Fibroblast of lung (primary cell): ENCODE results near the gene SPDYE16. TPM values are rescaled to one million over a fixed set of nuclear protein-coding genes. Genes with fewer than 3 reads are reported as not detected.
"Not testable (repeated sequence)": the region's sequence is repeated elsewhere in the genome, so short reads cannot be mapped to it uniquely, and the experiment has no call there.

Experiments used
- DNase-seq, 2 donors: peaks; one replicate each; pipeline versions ENCODE4 v3.0.0 to v3.0.0-alpha.2; 2010; ENCODE audit warnings: low read depth in 2 of 2
- H2AFZ ChIP-seq: 2 replicates; pipeline ENCODE4 v1.5.1; 2012; ENCODE audit warnings: low read length, control low read depth, inconsistent platforms
- H3K27ac ChIP-seq: 2 replicates; pipeline ENCODE4 v1.5.1; 2011; ENCODE audit warnings: low read length, control low read depth; ENCODE audit not compliant: insufficient read depth
- H3K27me3 ChIP-seq: 2 replicates; pipeline ENCODE4 v1.5.1; 2011; ENCODE audit warnings: mild to moderate bottlenecking, low read length; ENCODE audit not compliant: control insufficient read depth, insufficient read depth
- H3K36me3 ChIP-seq: 2 replicates; pipeline ENCODE4 v1.5.1; 2011; ENCODE audit warnings: low read length; ENCODE audit not compliant: control insufficient read depth, insufficient read depth
- H3K4me1 ChIP-seq: 2 replicates; pipeline ENCODE4 v1.5.1; 2011; ENCODE audit warnings: low read length; ENCODE audit not compliant: control insufficient read depth, insufficient read depth; ENCODE audit errors: extremely low read depth
- H3K4me2 ChIP-seq: 2 replicates; pipeline ENCODE4 v1.5.1; 2011; ENCODE audit warnings: low read length, control low read depth; ENCODE audit not compliant: insufficient read depth; ENCODE audit errors: extremely low read depth
- H3K4me3 ChIP-seq, 4 experiments: fragments of 200-600 bp in 1 of 4; sonication (generic) in 1 of 4; replicated peaks in 1 of 4; 2 replicates each; pipeline ENCODE4 v1.5.1; 2011 to 2016; ENCODE audit warnings: low read length in 4 of 4, low read depth in 3 of 4, mild to moderate bottlenecking in 3 of 4, control low read depth in 2 of 4, inconsistent platforms in 1 of 4, mixed read lengths in 1 of 4; ENCODE audit not compliant: insufficient read depth in 1 of 4; ENCODE audit errors: control extremely low read depth in 1 of 4
- H3K79me2 ChIP-seq: 2 replicates; pipeline ENCODE4 v1.5.1; 2012; ENCODE audit warnings: mild to moderate bottlenecking, low read length, inconsistent platforms; ENCODE audit not compliant: control insufficient read depth, insufficient read depth
- H3K9ac ChIP-seq: 2 replicates; pipeline ENCODE4 v1.5.1; 2011; ENCODE audit warnings: mild to moderate bottlenecking, low read length, control low read depth; ENCODE audit not compliant: insufficient read depth
- H3K9me3 ChIP-seq: 2 replicates; pipeline ENCODE4 v1.5.1; 2012; ENCODE audit warnings: low read depth, low read length; ENCODE audit not compliant: control insufficient read depth, insufficient read depth
- H4K20me1 ChIP-seq: 2 replicates; pipeline ENCODE4 v1.5.1; 2011; ENCODE audit warnings: low read length; ENCODE audit not compliant: control insufficient read depth, insufficient read depth; ENCODE audit errors: extremely low read depth
- polyA plus RNA-seq, 2 donors: library from polyadenylated mRNA; depleted of rRNA in 1 of 2; stranded (reverse) in 1 of 2; unstranded in 1 of 2; fragments of >200 nt; gene quantifications; 2 replicates each; pipeline ENCODE4 v1.2.1, GENCODE V29; 2011 to 2012; ENCODE audit warnings: missing spikeins in 1 of 2
- total RNA-seq: library from RNA; depleted of rRNA; stranded (reverse); fragments of >200 nt; gene quantifications from 2 replicates; pipeline ENCODE4 v1.2.1, GENCODE V29; 2014

The SPDYE16 gene
- total and polyA plus RNA-seq, 2 donors (not counting 1 experiment from before 2014, with no cell fraction given), result 0.17 TPM; not detected in 1

DNA sequence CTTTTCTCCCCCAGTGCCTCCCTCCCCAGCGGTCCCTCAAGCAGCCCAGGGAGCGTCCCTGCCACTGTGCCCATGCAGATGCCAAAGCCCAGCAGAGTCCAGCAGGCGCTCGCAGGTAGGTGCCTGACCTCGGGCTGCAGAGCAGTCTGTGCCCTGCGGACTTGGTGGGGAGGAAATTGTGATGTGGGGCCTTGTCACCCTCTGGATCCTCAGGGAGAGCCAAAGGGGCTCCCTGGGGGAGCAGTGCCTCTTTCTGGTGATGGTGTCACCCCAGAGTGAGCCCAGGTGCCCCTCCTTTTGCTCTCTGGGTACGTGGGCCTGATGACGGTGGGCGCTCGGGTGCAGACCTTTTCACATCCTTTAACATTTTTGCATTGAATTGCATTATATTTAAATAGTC is 51.0 kb downstream of the SPDYE16 start:
- not testable (repeated sequence) for DNase-seq, H3K4me2 ChIP-seq, H3K27ac ChIP-seq, H3K27me3 ChIP-seq, H3K79me2 ChIP-seq, H3K9ac ChIP-seq, H3K36me3 ChIP-seq, H3K9me3 ChIP-seq, H3K4me3 ChIP-seq, H4K20me1 ChIP-seq, H2AFZ ChIP-seq, H3K4me1 ChIP-seq

DNA sequence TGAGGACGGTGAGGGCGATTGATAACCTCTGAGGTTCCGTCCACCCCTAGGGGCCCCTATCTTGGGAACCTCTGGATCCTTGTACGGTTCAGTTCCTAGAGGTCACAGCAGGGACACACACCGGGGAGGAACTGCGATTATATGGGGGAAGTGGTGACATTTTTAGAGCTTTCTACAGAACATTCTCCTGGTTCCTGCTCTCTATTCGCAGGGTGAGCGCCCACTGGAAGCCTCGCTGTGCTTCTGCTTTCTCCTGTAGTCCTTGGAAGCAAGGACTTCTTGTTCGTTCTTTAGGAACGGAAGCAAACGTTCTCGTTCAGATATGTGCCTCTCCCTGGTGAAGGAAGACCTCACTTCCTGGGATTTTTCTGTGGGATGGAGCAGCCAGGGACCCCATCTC is 55.1 kb downstream of the SPDYE16 start:
- not testable (repeated sequence) for H4K20me1 ChIP-seq, H3K27me3 ChIP-seq, H3K9ac ChIP-seq, H3K9me3 ChIP-seq, H3K4me1 ChIP-seq, H3K79me2 ChIP-seq, H3K4me3 ChIP-seq, H3K36me3 ChIP-seq, DNase-seq, H3K4me2 ChIP-seq, H2AFZ ChIP-seq, H3K27ac ChIP-seq

- not testable (repeated sequence) for H4K20me1 ChIP-seq, H2AFZ ChIP-seq, H3K4me2 ChIP-seq, H3K4me3 ChIP-seq, H3K9ac ChIP-seq, H3K36me3 ChIP-seq, H3K4me1 ChIP-seq, DNase-seq, H3K27me3 ChIP-seq, H3K9me3 ChIP-seq, H3K27ac ChIP-seq, H3K79me2 ChIP-seq
Measured at GRCh38 chr7:76486618-76487017, 56.5 kb downstream of the SPDYE16 start.

DNA sequence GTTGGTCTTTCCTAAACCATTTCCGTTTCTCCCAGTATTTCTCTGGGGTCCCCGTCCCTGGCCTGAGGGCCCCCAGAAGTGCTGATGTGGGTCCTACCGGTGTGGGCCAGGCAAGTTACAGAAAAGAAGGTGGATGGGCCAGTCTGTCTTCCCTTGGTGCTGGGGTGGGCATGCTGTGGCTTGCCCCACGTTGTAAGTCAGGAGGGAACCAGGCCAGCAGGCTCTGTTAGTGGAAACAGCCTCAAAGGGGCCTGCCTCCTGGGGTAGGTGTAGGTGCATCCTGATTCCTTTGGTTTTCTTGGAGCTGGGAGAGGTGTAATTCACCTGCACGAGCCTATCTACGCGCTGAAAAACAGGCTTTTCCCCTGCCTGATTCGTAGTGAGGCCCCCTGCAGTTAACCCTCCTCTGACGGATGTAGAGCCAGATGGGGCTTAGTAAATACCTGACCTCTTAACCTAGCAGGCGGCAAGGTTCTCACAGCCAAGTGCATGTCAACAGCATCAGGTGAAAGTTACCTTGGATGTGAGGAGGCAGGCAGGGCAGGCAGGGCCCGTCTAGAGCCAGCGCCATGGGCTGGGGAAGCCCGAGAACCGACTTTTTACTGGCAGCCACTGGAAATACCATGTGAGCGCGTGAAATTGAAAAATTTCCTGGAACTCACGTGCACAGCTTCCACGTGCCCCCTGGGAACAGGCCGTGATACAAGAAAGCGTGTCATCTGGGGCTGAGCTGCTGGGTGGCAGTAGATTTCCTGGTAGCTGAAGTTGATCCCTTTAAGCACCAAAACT is 57.1 kb downstream of the SPDYE16 start:
- H4K20me1 ChIP-seq, H3K27ac ChIP-seq, H3K9ac ChIP-seq, H3K27me3 ChIP-seq, DNase-seq, H3K4me2 ChIP-seq, H3K79me2 ChIP-seq, H3K36me3 ChIP-seq, H3K4me3 ChIP-seq, H3K9me3 ChIP-seq, H2AFZ ChIP-seq, H3K4me1 ChIP-seq: not testable (repeated sequence)

DNA sequence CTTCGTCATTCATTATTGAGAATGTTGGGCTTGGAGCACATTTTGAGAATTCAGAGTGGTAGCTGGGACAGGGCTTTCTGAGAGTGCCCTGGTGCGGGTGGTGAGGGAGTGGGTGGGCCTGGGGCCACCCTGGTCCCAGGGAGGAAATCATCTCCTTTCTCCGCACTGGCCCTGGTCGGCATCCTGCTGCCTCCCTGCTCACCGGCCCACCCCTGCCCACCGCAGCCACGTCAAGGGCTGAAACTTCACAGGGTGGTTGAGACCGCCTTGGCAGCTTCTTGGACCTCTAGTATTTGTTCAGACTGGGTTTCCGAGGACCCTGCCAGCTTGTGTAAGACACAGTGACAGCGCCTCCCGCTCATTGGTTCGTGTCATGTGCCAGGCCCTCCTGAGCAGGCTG is 58.6 kb downstream of the SPDYE16 start:
- not testable (repeated sequence) for H2AFZ ChIP-seq, H3K36me3 ChIP-seq, H3K27ac ChIP-seq, H4K20me1 ChIP-seq, DNase-seq, H3K4me3 ChIP-seq, H3K27me3 ChIP-seq, H3K9me3 ChIP-seq, H3K79me2 ChIP-seq, H3K4me1 ChIP-seq, H3K9ac ChIP-seq, H3K4me2 ChIP-seq

- not testable (repeated sequence) for H3K27ac ChIP-seq, H3K9ac ChIP-seq, H3K4me2 ChIP-seq, H2AFZ ChIP-seq, DNase-seq, H3K79me2 ChIP-seq, H3K9me3 ChIP-seq, H3K27me3 ChIP-seq, H4K20me1 ChIP-seq, H3K4me3 ChIP-seq, H3K4me1 ChIP-seq, H3K36me3 ChIP-seq
Measured at GRCh38 chr7:76483081-76483480, 60.0 kb downstream of the SPDYE16 start.

GRCh38 chr7:76482660-76483059 is 60.4 kb downstream of the SPDYE16 start:
- not testable (repeated sequence) for H3K4me3 ChIP-seq, H3K36me3 ChIP-seq, H3K79me2 ChIP-seq, H3K4me1 ChIP-seq, H3K4me2 ChIP-seq, H4K20me1 ChIP-seq, DNase-seq, H3K27me3 ChIP-seq, H3K9me3 ChIP-seq, H3K9ac ChIP-seq, H2AFZ ChIP-seq, H3K27ac ChIP-seq
